Neural crest cell (in vitro differentiated cells): ENCODE measurements around the gene PAGE2. TPM values are rescaled to one million over a fixed set of nuclear protein-coding genes. Genes with fewer than 3 reads are reported as not detected.
"Not testable (repeated sequence)": the region's sequence is repeated elsewhere in the genome, so short reads cannot be mapped to it uniquely, and the experiment has no call there.

Source experiments
- DNase-seq: peaks from one replicate; pipeline ENCODE4 v3.0.0; 2021; ENCODE audit warnings: low read depth, mixed read lengths, low spot score
- H3K27ac Mint-ChIP-seq: one replicate; pipeline ENCODE4 v1.8.0; 2021; ENCODE audit warnings: mild to moderate bottlenecking, mixed read lengths; ENCODE audit not compliant: unreplicated experiment
- H3K27me3 Mint-ChIP-seq: 2 replicates; pipeline ENCODE4 v1.8.0; 2021; ENCODE audit warnings: low read depth, mild to moderate bottlenecking, mixed read lengths
- H3K36me3 Mint-ChIP-seq: 2 replicates; pipeline ENCODE4 v1.8.0; 2021; ENCODE audit warnings: low read depth, mild to moderate bottlenecking, mixed read lengths
- H3K4me1 Mint-ChIP-seq: 2 replicates; pipeline ENCODE4 v1.8.0; 2021; ENCODE audit warnings: mixed read lengths
- H3K4me3 Mint-ChIP-seq: one replicate; pipeline ENCODE4 v1.8.0; 2021; ENCODE audit warnings: mild to moderate bottlenecking, mixed read lengths
- H3K9me3 Mint-ChIP-seq: 2 replicates; pipeline ENCODE4 v1.8.0; 2021; ENCODE audit warnings: mixed read lengths
- long read RNA-seq: library from polyadenylated mRNA; unstranded; transcript quantifications from one replicate; pipeline ENCODE4 v2.0.0, GENCODE V29; 2020
- total RNA-seq: library from RNA; stranded (reverse); gene quantifications from 2 replicates; pipeline ENCODE4 v1.2.1, GENCODE V29; 2021
- TF ChIP-seq, protein P1 (sequence below): fragments of 200-600 bp; sonication (generic); conservative IDR thresholded peaks from 2 replicates; pipeline ENCODE4 v1.5.0; 2021; ENCODE audit warnings: antibody characterized with exemption, mild to moderate bottlenecking

PAGE2 gene
- not detected in 2 replicates for total RNA-seq
- long read RNA-seq = 0 reads

- Mint-ChIP-seq H3K4me1 (no peaks in the 10 kb centered on the region), H3K9me3 (peaks cover 3% of the 10 kb centered on the region), H3K27ac (no peak within 1 kb of the TSS), H3K36me3 (no peaks in the 10 kb centered on the region), H3K4me3 (no peak within 1 kb of the TSS), H3K27me3 (no peaks in the 10 kb centered on the region)
- DNase-seq = no peak
- TF ChIP-seq, protein P1, sequence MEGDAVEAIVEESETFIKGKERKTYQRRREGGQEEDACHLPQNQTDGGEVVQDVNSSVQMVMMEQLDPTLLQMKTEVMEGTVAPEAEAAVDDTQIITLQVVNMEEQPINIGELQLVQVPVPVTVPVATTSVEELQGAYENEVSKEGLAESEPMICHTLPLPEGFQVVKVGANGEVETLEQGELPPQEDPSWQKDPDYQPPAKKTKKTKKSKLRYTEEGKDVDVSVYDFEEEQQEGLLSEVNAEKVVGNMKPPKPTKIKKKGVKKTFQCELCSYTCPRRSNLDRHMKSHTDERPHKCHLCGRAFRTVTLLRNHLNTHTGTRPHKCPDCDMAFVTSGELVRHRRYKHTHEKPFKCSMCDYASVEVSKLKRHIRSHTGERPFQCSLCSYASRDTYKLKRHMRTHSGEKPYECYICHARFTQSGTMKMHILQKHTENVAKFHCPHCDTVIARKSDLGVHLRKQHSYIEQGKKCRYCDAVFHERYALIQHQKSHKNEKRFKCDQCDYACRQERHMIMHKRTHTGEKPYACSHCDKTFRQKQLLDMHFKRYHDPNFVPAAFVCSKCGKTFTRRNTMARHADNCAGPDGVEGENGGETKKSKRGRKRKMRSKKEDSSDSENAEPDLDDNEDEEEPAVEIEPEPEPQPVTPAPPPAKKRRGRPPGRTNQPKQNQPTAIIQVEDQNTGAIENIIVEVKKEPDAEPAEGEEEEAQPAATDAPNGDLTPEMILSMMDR = no peak
Measured at GRCh38 chrX:55088795-55089489, at the start of gene PAGE2. PAGE2 (plus strand) TSS chrX:55089018; CDS start chrX:55090021, 1,003 bp downstream.

GRCh38 chrX:55039471-55039870 is 49.3 kb upstream of the PAGE2 start:
- Mint-ChIP-seq H3K4me1 (no peaks in the 10 kb centered on the region), H3K4me3 (no peak overlapping the region), H3K36me3 (peaks cover 6% of the 10 kb centered on the region), H3K9me3 (peaks cover 14% of the 10 kb centered on the region), H3K27ac (no peak overlapping the region), H3K27me3 (no peaks in the 10 kb centered on the region)
- DNase-seq = no peak
- TF ChIP-seq, protein P1 = no peak

- Mint-ChIP-seq H3K4me3 (no peak overlapping the region), H3K4me1 (no peaks in the 10 kb centered on the region), H3K9me3 (peaks cover 13% of the 10 kb centered on the region), H3K27me3 (no peaks in the 10 kb centered on the region), H3K36me3 (peaks cover 7% of the 10 kb centered on the region), H3K27ac (no peak overlapping the region)
- no peak for DNase-seq
- TF ChIP-seq, protein P1 = no peak
Measured at GRCh38 chrX:55041514-55041913, 47.3 kb upstream of the PAGE2 start.

GRCh38 chrX:55050599-55050998 is 38.2 kb upstream of the PAGE2 start:
- H3K4me1 Mint-ChIP-seq, H3K27me3 Mint-ChIP-seq, H3K4me3 Mint-ChIP-seq, H3K27ac Mint-ChIP-seq, H3K36me3 Mint-ChIP-seq, H3K9me3 Mint-ChIP-seq, DNase-seq: not testable (repeated sequence)

DNA sequence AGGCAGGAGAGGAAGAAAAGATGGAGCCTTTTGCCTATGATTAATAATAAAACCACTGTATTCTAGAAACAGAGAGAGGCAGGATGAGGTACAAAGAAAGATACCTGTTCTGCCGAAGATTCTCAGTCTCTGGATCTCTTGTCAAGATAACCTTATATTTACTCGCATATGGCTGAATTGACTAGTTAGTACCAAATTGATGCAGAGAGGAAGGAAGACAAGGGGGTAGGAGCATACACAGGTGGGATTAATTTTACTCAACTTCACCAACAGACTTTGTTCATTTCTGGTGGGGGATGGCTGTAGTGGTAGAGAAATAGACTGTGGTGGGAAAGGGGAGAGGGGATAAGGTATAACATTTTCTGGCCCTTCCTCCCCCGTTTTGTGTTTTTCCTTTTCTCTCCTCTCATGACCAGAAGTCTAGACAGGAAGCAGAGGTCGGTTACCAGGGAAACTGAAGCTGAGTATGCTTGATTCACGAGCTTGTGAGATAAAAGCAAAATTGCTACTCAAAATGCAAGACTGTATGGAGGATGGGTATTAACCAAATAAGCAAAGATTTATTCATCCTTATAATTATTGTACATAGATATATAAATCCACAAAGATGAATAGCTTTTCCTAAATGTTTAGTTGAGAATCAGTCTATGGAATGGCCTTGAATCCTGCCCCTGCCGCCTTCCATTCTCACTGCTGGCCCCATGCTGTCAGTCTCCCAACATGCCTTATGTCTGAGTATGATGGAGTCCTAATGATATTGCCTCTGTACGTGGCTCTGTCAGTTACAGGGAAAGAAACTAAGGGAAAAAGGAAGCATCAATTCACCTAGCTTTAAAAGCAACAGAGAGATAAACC is 31.8 kb upstream of the PAGE2 start:
- H3K4me1 Mint-ChIP-seq = peaks cover 13% of the 10 kb centered on the region
- no peaks in the 10 kb centered on the region for H3K36me3 Mint-ChIP-seq
- no peaks in the 10 kb centered on the region for H3K27me3 Mint-ChIP-seq
- H3K27ac Mint-ChIP-seq = no peak overlapping the region
- peak overlapping the region; percentile 67 for H3K4me3 Mint-ChIP-seq
- no peaks in the 10 kb centered on the region for H3K9me3 Mint-ChIP-seq
- DNase-seq = no peak
- TF ChIP-seq, protein P1 = no peak
